HS-27A (cell line): ENCODE data around the gene ADAM10.
"Not testable (repeated sequence)": the region's sequence is repeated elsewhere in the genome, so short reads cannot be mapped to it uniquely, and the experiment has no call there.

Experiments used
- DNase-seq: peaks from one replicate; pipeline ENCODE4 v3.0.0-alpha.2; 2012; ENCODE audit warnings: low read depth, missing footprints

ADAM10 gene

GRCh38 chr15:58676766-58677165 is 72.7 kb downstream of the ADAM10 start:
- DNase-seq = no peak

DNA sequence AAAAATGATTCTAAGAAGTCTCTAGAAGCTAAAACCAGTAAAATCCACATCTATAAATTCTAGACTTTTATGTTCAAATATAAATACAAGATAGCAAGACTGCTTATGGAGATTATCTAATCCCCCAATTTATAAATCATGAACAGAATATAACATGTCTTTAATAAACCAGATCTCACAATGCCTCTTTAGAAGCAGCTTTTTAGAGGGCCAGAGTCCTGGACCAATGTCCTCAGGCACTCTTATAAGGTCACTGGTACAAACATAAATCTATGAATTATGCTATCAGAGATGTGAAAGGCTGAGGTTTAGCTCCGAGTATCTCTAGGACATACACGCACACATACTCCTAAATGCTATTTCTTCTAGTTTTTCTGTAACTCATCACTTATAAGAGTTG is 78.3 kb downstream of the ADAM10 start:
- no peak for DNase-seq

DNA sequence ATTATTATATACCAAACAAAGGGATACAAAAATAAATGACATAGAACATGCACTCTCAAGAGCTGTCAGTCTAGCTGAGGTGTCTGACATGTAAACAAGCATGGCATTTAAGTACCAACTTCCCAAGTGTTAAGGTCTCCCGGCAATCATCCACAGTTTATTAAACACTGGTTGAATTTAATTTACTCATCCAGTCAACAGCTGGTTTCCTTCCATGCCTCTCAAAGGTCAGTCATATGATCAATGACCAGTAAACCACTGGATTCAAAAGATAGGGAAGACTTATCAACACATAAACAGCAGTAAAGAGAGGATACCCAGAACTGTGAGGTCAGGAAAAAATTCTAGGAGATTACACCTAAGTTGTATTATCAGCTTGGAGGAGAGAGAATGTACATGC is 80.4 kb downstream of the ADAM10 start:
- no peak for DNase-seq

DNA sequence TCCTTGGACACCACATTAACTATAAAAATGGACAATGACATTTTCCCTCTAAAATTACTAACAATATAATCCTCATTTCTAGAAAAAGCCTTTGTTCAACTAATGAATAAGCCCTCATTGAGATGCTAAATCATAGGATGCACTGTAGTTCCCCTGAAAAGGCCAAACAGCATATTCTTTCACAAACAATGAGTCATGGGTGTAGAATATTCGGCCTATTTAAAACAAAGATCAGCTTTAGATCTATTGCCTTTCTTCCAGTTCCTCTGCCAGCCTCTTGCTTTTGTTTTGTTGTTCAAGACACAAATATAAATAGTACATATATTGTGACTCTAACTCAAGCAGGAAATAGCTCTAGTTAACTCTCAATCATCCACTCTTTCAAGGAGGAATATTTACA is 82.5 kb downstream of the ADAM10 start:
- DNase-seq = no peak

- DNase-seq = no peak
Measured at GRCh38 chr15:58665672-58666071, 83.8 kb downstream of the ADAM10 start.

DNA sequence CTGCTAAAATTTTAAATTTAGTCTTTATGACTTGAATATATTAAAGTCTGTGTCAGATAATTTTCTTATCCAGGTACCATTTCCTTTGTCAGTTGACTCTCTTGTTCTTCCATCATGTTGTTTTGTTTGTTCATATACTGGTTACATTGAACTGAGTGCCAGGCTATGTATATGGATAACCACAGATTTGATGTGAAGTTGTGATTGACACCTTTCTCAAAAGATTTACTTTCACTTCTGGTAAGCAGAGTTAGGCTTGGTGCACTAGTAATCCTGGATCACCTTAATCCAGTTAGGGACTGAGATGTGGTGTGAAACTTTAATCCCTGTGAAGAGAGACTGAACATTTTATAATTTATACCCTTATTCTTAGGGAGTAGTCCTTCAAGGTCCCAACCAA is 99.4 kb downstream of the ADAM10 start:
- DNase-seq = no peak

DNA sequence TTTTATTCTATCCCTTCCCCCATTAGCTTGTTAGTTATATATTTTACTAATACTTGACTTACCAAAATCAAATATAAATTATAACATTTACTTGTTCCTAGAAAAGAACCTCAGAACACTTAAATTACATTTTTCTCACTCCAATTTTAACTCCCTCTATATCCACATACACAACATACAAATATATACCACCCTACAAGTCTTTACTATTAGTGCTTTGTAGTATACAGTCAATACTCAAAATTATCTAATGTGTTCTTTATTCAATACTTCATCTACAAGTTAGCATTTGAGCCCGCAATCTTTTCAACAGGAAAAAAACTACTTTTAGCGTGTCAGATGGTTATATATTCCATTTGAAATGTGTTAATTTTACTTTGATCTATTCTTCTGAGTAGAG is 100.3 kb downstream of the ADAM10 start:
- DNase-seq = no peak

DNA sequence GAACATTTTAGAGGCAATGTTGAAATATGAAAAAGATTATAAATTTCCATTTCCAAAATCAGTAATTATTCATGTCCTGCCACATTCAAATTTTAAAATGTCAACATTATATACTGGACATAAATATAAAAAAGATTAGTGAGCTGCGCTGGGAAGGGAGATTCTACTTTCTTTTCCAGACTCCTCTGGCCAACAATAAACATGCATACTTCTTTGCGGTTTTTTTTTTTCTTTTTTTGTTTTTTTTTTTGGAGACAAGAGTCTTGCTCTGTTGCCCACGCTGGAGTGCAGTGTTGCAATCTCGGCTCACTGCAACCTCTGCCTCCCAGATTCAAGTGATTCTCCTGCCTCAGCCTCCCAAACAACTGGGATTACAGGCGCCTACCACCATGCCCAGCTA is 105.5 kb downstream of the ADAM10 start:
- DNase-seq = no peak

GRCh38 chr15:58641660-58642059 is 107.8 kb downstream of the ADAM10 start:
- DNase-seq = no peak

- DNase-seq = no peak
Measured at GRCh38 chr15:58639992-58640391, 109.5 kb downstream of the ADAM10 start.

GRCh38 chr15:58639002-58639756 is 110.3 kb downstream of the ADAM10 start:
- no peak for DNase-seq

- no peak for DNase-seq
Measured at GRCh38 chr15:58632789-58633188, 116.7 kb downstream of the ADAM10 start.

GRCh38 chr15:58631319-58631718 is 118.2 kb downstream of the ADAM10 start:
- DNase-seq = no peak

DNA sequence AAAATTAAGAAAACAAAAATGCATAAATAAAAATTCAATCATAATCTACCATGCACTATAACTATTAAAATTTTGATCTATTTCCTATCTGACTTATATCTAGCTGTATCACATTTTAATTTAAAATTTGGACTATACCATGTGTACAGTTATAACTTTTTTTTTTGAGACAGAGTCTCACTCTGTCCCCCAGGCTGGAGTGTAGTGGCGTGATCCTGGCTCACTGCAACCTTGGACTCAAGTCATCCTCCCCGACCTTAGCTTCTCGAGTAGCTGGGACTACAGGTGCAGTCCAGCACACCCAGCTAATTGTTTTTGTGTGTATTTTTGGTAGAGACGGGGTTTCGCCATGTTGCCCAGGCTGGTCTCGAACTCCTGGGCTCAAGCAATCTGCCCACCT is 119.9 kb downstream of the ADAM10 start:
- DNase-seq = no peak

DNA sequence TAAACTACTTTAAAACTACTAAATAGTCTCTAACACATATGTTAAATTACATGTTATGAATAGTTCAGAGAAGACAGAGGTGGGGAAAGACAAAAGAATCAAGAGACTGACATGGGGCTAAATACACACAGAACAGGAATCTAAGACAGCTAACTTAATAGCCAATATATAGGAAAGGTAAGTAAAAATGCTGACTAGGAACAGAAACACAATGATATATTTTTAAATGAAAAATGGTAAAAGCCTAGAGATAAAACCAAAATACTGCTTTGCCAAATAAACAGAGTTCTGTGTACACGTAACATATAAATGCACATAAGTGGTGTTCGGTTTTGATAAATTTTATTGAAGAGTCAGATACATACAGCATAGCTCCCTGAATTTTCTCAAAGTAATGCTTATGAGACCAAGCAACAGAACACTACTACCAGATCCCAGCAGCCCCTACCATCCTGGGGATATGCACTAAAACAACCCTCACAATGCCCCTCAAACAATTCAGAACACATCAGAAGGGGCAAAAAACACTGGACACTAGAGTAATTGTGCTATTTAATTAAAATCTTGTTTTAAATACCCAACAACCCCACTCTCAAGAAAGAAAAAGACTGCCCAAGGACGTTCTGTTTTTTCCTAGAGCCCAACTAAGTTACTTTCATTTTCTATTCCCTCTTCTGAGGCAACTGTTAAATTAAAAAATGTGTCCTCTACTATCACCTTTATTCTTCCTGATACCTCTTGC is 121.1 kb downstream of the ADAM10 start:
- no peak for DNase-seq

GRCh38 chr15:58627701-58628100 is 121.8 kb downstream of the ADAM10 start:
- DNase-seq = no peak

DNA sequence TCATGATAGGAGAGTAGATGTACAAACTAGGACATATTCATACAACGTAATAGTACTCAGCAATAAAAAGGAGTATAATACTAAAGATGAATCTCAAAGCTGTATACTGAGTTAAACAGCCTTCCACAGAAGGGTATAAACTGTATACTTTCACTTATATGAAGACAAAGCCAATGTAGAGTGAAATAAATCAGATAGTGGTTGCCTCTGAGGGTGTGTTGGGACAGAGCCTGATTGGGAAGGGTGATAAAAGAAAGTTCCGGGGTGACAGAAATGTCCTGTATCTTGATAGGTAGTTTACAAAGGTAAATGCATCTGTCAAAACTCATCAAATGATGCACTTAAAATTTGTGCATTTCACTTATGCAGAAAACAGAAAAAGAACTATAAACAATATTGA is 122.5 kb downstream of the ADAM10 start:
- DNase-seq = no peak

DNA sequence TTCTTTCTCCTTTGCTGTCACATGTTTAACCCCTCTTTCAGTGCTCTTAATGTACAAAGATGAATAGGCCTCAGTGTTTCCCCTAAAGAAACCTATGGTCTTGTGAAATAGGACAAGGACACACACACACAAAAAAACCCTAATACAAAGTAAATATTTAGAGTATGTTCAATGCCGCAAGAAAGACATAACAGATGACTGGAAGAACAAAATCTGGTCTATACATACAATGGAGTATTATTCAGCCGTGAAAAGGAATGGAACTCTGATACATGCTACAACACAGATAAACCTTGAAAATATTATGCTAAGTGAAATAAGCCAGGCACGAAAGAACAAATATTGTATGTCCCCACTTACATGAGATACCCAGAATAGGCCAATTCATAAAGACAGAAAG is 123.1 kb downstream of the ADAM10 start:
- DNase-seq = no peak

- DNase-seq = no peak
Measured at GRCh38 chr15:58622877-58623276, 126.6 kb downstream of the ADAM10 start.

GRCh38 chr15:58620268-58620667 is 129.2 kb downstream of the ADAM10 start:
- DNase-seq = not testable (repeated sequence)

DNA sequence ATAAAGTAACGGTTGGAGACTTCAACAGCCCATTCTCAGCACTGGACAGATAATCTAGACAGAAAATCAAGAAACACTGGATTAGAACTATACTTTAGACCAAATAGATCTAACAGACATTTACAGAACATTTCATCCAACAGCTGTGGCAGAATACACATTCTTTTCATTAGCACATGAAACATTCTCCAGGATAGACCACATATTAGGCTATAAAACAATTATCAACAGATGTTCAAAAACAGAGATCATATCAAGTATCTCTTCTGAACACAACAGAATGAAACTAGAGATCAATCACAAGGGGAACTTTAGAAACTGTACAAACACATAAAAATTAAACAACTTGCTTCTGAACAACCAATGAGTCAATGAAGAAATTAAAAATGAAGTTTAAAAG is 133.3 kb downstream of the ADAM10 start:
- DNase-seq = no peak

DNA sequence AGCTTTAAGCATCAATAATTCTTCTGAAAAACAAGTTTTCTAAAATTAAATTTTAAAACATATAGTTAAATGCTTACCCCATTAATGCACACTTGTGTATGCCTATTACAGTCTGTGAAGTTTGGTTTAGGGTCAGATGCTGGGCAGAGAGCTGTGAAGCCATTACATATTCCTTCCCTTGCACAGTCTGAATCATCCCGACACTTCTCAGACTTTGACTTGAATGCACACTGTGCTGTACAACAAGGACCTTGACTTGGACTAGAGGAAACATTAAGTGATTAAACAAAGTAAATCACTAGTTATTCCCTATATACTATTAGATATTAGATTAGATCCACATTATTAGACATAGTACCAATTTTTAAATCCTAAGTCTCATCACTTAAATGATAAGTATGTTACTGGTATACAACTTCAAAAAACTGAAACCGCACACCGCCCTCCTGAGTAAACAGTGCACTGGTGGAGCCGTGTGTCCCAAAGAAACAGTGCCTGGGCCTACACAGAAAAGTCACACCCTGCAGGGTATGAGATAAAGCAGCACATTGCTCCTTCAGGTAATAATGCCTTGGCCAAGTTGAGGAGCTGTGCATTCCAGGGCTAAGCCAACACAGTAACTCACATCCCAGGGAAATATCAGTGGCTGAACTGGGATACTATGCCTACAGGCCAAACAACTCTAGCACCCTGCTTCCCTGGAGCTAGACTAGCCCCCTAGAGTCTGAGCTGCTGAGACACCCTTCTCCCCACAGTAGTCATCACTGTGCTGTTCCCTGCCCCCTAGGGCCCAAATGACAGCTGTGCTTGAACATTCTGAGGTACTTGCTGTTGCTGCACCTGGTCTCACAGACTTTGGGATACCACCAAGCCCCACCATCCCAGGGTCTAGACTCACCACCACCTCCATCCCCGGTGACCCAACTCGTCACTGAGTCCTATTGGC is 137.5 kb downstream of the ADAM10 start:
- no peak for DNase-seq

- DNase-seq = no peak
Measured at GRCh38 chr15:58608711-58609110, 140.8 kb downstream of the ADAM10 start.
